ENCODE results near the gene ACAP3.

ACAP3 gene

DNA sequence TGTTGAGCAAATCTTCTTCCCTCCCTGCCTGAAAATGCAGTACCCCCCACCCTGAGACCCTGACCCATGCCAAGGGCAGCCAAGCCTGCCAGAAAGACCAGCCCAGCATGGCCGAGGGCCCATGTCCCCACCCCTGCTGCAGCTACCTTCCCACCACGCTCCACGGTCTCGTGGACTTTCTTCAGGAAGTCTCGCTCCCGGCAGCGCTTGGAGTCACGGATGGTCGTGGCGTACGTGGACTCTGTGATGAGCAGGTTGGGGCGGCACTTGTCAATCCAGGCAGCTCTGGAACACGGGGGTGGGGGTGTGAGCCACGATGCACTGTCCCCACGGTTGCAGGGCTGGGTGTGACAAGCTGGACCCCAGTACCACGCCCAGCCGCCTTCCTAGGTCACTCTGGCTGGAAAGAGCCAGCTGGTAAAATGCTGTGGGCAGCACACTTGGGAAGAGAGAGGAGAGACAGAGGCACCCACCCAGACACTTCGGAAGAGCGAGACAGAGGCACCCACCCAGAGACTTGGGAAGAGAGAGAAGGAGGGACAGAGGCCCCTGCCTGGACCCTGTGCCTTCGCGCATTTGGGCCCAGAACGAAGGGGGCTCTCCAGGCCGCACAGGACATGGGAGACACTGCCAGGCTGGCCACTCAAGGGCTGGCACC, 7.1 kb upstream of the ACAP3 start:
- DNase-seq (ENCODE audit: low read depth in 2 of 2, low spot score in 1 of 2): no peak

- no peak for DNase-seq (ENCODE audit: low read depth in 2 of 2, low spot score in 1 of 2)
These were observed 6.5 kb upstream of the ACAP3 start for GRCh38 chr1:1314237-1314586.

DNA sequence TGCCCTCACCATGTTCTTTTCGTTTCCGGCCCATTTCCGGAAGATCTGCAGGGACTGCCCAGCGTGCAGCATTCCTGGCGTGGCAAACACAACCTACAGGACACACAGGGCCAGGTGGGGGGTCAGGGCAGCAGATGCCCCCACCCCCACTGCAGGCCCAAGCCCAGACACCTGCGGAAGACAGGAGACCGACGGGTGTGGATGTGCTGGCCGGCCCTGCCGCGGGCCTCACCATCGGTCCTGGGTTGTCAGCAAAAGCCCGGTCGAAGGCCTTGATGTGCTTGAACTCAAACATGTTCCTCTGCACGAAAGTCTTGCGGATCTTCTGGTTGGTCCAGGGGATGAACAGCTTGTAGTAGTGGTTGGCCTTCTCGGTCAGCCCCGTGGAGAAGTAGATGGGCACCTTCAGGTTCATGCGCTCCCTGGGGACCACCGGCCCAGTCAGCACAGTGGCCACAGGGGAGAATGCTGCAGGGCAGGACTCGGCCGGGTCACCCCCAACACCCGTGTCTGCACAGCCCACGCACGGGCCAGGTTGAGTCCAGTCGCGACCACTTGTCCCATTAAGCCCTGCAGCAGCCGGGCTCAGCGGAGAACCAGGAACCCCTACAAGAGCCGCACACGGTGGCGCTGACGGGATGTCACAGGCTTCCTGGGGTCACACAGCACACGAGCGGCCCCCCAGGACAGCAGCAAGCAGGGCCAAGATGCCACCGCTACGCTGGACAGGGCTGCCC, 5.9 kb upstream of the ACAP3 start:
- DNase-seq (ENCODE audit: low read depth in 2 of 2, low spot score in 1 of 2): no peak

GRCh38 chr1:1312450-1313314, 5.0 kb upstream of the ACAP3 start:
- no peak for DNase-seq (ENCODE audit: low read depth in 2 of 2, low spot score in 1 of 2)

GRCh38 chr1:1311107-1312104, 3.7 kb upstream of the ACAP3 start:
- DNase-seq (ENCODE audit: low read depth in 2 of 2, low spot score in 1 of 2): no peak

- no peak for DNase-seq (ENCODE audit: low read depth in 2 of 2, low spot score in 1 of 2)
These were observed 2.8 kb upstream of the ACAP3 start for GRCh38 chr1:1310476-1311053.

- no peak for DNase-seq (ENCODE audit: low read depth in 2 of 2, low spot score in 1 of 2)
These were observed 2.3 kb upstream of the ACAP3 start for GRCh38 chr1:1310109-1310385.

DNA sequence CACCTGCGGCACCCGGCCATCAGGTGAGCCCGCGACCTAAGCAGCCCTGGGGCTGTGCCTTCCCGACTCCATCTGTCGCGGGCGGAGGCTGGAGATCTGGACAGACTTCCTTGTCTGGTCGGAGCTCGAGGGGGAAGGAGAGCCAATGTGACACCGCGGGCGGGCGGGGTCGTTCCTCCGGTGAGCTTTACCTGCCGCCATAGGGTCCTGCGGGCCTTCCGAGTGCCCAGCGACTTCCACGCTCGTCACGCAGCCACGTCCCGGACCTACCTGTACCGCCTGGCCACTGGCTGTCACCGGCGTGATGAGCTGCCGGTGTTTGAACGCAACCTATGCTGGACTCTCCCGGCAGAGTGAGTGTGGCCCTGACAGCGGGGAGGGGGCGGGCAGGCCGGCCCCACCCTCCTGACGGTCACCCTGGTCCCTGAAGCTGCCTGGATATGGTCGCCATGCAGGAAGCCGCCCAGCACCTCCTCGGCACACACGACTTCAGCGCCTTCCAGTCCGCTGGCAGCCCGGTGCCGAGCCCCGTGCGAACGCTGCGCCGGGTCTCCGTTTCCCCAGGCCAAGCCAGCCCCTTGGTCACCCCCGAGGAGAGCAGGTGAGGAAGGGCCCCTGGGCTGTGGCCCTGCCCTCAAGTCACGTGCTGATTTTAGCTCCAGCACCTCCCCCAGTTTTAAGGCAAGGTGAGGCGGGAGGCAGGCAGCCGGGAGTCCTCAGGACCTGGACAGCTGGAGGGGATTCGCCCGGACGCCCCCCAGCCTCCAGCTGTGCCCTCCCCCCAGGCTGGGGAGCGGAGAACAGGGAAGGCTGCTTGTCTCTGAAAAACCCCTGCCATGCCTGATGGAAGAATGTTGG, 1.8 kb upstream of the ACAP3 start:
- no peak for DNase-seq (ENCODE audit: low read depth in 2 of 2, low spot score in 1 of 2)

- no peak for DNase-seq (ENCODE audit: low read depth in 2 of 2, low spot score in 1 of 2)
These were observed 1.1 kb upstream of the ACAP3 start for GRCh38 chr1:1308756-1309250.

GRCh38 chr1:1307261-1307922, 338 bp downstream of the ACAP3 start:
- DNase-seq (ENCODE audit: low read depth in 2 of 2, low spot score in 1 of 2): no peak

DNA sequence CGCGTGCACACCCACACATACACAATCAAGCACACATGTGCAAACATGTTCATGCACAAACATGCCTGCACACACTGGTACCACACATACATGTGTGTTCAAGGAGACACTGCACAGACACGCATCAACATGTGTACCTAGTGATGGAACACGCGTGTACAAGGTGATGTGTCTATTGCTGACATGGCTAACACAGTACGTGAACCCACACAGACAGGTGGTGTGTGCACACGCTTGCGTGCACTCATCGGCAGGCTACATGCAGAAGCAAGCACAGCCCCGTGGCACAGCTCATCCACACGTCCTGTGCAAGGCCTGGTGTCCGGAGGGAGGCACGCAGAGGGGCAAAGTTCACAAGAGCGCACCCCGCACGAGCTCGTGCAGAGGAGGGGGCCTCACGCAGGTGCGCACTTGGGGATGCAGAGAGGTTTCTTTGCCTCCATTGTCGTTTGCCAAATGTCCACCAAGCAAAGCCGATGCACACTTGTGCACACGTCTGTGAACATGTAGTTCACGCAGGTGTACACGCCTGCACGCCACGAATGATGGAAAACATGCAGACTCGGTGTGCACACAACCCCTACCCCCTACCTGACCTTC, 969 bp downstream of the ACAP3 start:
- no peak for DNase-seq (ENCODE audit: low read depth in 2 of 2, low spot score in 1 of 2)

GRCh38 chr1:1306070-1306660, 1.6 kb downstream of the ACAP3 start:
- DNase-seq (ENCODE audit: low read depth in 2 of 2, low spot score in 1 of 2): no peak

GRCh38 chr1:1305300-1306069, 2.2 kb downstream of the ACAP3 start:
- DNase-seq (ENCODE audit: low read depth in 2 of 2, low spot score in 1 of 2): peak; percentile 46 to 63

GRCh38 chr1:1304331-1305299, 3.1 kb downstream of the ACAP3 start:
- DNase-seq (ENCODE audit: low read depth in 2 of 2, low spot score in 1 of 2): no peak

DNA sequence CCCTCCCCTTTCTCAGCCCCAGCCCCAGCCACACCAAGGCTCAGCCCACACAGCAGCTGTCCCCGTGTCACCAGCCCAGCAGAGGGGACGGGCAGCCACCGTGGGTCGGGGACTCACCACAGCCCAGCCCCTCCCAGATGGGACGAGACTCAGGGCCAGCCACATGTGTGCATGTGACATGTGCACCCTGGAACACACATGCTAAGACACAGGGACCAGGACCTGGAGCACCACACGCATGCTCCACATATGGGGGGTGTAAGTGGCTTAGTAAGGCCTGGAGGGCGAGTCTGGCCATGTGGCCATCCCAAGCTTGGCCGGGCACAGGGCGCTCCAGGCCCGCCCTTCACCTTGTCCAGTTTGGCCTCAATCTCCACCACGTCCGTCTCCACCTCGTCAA, 4.0 kb downstream of the ACAP3 start:
- no peak for DNase-seq (ENCODE audit: low read depth in 2 of 2, low spot score in 1 of 2)

DNA sequence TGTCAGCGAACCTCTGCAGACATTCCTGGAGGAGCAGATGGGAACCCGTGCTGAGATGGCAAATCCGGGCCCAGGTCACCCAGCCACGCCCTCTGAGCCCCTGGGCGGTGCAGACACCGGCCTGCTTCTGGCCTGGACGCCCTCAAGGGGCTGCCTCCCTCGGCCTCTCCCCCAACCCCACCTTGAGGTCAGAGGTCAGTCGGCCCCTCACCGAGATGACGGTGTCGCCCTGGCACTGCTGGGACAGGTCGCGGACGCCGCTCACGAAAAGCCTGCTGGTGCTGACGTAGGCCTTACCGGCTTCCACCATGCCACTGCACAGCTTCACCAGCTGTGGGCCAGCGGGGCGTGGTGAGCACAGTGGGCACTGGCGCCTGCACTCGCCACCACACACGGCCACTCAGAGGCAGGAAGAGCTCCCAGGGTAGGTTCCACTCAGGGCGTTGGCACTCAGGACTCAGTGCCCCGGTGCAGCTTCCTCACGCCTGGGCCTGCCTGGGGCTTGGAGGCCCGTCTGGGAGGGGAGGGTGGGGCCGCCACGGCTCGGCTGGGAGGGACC, 4.7 kb downstream of the ACAP3 start:
- no peak for DNase-seq (ENCODE audit: low read depth in 2 of 2, low spot score in 1 of 2)

All from stimulated activated CD8-positive, alpha-beta memory T cell treated with anti-CD3 and anti-CD28 coated beads, Interleukin-4, amount 100 ng/mL, for 1 hour (primary cell).